Fibroblast of the aortic adventitia (primary cell): Measurements from ENCODE around the gene P2RX6. TPM values are rescaled to one million over a fixed set of nuclear protein-coding genes. Genes with fewer than 3 reads are reported as not detected.

Experiments
- DNase-seq: peaks from one replicate; pipeline ENCODE4 v3.0.0-alpha.2; 2010; ENCODE audit warnings: low read depth
- H3K4me3 ChIP-seq: 2 replicates; pipeline ENCODE4 v1.5.1; 2011; ENCODE audit warnings: low read depth, mild to moderate bottlenecking, control low read depth, low read length, moderate library complexity
- total RNA-seq: library from RNA; depleted of rRNA; stranded (reverse); fragments of >200 nt; gene quantifications from 2 replicates; pipeline ENCODE4 v1.2.3, GENCODE V29; 2012; ENCODE audit warnings: low replicate concordance
- TF ChIP-seq, protein P1 (sequence below): IDR thresholded peaks from 2 replicates; pipeline ENCODE4 v1.5.1; 2011; ENCODE audit warnings: mild to moderate bottlenecking, low read length, control low read depth, inconsistent platforms; ENCODE audit not compliant: insufficient read depth

P2RX6 gene
- total RNA-seq, 1 donor = 0.63 TPM

GRCh38 chr22:21016644-21017420 is 1.9 kb downstream of the P2RX6 start:
- TF ChIP-seq, protein P1, sequence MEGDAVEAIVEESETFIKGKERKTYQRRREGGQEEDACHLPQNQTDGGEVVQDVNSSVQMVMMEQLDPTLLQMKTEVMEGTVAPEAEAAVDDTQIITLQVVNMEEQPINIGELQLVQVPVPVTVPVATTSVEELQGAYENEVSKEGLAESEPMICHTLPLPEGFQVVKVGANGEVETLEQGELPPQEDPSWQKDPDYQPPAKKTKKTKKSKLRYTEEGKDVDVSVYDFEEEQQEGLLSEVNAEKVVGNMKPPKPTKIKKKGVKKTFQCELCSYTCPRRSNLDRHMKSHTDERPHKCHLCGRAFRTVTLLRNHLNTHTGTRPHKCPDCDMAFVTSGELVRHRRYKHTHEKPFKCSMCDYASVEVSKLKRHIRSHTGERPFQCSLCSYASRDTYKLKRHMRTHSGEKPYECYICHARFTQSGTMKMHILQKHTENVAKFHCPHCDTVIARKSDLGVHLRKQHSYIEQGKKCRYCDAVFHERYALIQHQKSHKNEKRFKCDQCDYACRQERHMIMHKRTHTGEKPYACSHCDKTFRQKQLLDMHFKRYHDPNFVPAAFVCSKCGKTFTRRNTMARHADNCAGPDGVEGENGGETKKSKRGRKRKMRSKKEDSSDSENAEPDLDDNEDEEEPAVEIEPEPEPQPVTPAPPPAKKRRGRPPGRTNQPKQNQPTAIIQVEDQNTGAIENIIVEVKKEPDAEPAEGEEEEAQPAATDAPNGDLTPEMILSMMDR = no peak
- DNase-seq = no peak
- H3K4me3 ChIP-seq = no peak overlapping the region

GRCh38 chr22:21018314-21018713 is 3.3 kb downstream of the P2RX6 start:
- TF ChIP-seq, protein P1 = no peak
- no peak for DNase-seq
- H3K4me3 ChIP-seq = no peak overlapping the region

GRCh38 chr22:21020802-21021429 is 6.0 kb downstream of the P2RX6 start:
- TF ChIP-seq, protein P1 = peak; percentile 28
- no peak overlapping the region for H3K4me3 ChIP-seq
- no peak for DNase-seq

DNA sequence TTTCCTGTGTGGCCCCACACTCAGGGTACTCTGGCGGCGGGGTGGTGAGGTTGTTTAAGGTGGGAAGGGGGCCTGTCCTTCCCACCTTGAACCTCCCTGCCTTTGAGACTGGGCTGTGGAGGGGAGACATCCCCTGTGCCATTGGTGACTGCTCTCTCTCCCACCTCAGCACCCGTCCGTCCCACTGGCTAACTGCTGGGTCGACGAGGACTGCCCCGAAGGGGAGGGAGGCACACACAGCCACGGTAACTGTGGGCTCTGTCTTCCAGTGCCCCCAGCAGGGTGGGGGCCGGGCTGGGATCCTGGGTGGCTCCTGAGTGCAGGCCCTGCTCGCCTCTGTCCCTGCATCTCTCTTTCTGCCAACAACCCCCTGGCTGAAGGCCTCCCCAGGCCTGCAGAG is 7.5 kb downstream of the P2RX6 start:
- TF ChIP-seq, protein P1 = no peak
- no peak for DNase-seq
- H3K4me3 ChIP-seq = no peak overlapping the region

DNA sequence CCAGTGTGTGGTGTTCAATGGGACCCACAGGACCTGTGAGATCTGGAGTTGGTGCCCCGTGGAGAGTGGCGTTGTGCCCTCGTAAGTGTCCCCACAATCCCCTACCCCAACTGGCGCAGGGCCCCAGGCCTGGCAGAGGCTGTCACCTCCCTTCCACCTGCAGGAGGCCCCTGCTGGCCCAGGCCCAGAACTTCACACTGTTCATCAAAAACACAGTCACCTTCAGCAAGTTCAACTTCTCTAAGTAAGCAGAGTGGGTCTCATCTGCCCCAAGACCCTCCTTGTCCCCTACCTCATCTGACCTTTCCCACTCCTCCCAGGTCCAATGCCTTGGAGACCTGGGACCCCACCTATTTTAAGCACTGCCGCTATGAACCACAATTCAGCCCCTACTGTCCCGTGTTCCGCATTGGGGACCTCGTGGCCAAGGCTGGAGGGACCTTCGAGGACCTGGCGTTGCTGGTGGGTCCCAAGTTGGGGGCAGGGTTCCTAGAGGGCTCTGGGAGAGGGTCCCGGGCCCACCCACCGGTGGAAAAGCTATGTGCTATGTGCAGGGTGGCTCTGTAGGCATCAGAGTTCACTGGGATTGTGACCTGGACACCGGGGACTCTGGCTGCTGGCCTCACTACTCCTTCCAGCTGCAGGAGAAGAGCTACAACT is 8.1 kb downstream of the P2RX6 start:
- DNase-seq = no peak
- no peak overlapping the region for H3K4me3 ChIP-seq
- TF ChIP-seq, protein P1 = no peak

- no peak for DNase-seq
- H3K4me3 ChIP-seq = no peak overlapping the region
- TF ChIP-seq, protein P1 = no peak
Observed at GRCh38 chr22:21025266-21025665, 10.3 kb downstream of the P2RX6 start.
